ENCODE measurements around the gene FBXO44. TPM values are rescaled to one million over a fixed set of nuclear protein-coding genes. Genes with fewer than 3 reads are reported as not detected.

Gene FBXO44
- total RNA-seq, 1 experiment from 2014 or later: 34.9 TPM

DNA sequence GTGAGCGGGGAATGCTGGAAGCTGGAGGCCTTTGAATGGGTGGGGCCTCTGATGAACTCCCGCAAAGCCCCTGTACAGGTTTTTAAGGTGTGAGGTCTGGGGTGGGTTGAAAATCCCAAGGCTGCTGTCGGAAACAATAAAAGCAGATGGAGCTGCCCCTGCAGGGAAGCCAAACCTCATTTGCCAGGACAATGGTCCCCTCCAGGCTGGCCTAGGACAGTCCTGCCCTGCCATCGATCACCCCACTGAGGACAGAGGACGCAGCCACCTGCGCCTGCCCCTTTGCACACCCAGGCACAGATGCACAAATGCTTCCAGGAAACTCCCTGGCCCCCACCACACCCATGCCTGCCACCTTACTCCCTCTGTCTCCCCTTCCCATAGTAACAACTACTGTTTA lies 41.2 kb downstream of the FBXO44 start (continued):
- TF ChIP-seq, protein P1, sequence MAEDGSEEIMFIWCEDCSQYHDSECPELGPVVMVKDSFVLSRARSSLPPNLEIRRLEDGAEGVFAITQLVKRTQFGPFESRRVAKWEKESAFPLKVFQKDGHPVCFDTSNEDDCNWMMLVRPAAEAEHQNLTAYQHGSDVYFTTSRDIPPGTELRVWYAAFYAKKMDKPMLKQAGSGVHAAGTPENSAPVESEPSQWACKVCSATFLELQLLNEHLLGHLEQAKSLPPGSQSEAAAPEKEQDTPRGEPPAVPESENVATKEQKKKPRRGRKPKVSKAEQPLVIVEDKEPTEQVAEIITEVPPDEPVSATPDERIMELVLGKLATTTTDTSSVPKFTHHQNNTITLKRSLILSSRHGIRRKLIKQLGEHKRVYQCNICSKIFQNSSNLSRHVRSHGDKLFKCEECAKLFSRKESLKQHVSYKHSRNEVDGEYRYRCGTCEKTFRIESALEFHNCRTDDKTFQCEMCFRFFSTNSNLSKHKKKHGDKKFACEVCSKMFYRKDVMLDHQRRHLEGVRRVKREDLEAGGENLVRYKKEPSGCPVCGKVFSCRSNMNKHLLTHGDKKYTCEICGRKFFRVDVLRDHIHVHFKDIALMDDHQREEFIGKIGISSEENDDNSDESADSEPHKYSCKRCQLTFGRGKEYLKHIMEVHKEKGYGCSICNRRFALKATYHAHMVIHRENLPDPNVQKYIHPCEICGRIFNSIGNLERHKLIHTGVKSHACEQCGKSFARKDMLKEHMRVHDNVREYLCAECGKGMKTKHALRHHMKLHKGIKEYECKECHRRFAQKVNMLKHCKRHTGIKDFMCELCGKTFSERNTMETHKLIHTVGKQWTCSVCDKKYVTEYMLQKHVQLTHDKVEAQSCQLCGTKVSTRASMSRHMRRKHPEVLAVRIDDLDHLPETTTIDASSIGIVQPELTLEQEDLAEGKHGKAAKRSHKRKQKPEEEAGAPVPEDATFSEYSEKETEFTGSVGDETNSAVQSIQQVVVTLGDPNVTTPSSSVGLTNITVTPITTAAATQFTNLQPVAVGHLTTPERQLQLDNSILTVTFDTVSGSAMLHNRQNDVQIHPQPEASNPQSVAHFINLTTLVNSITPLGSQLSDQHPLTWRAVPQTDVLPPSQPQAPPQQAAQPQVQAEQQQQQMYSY (CRISPR knock-in tag; IDR thresholded peaks at IDR 0.05): no peak
- TF ChIP-seq NFE2L1 (CRISPR knock-in tag; IDR thresholded peaks at IDR 0.05): no peak

- Mint-ChIP-seq H3K4me1 (peaks cover 49% of the 10 kb centered on the region), H3K27ac (0 out of 2 replicates have a peak overlapping the region, but pooled peaks have one; percentile 26), H3K36me3 (no peaks in the 10 kb centered on the region), H3K9me3 (no peaks in the 10 kb centered on the region), H3K27me3 (ENCODE audit: low read depth) (no peaks in the 10 kb centered on the region), H3K4me3 (no peak overlapping the region)
- DNase-seq (ENCODE audit: low spot score): no peak
- ChIA-PET CTCF (interaction anchor here (1.1 to 5.6 kb wide), 7 partner anchors 10 to 88 kb away, joined by 3 to 25 read pairs (median 13); partner anchors contain the start of gene FBXO6), POLR2A (interaction anchor here (1.2 kb wide), 1 partner anchor 11 kb away, joined by 3 read pairs; no protein-coding TSS in a partner anchor)
- TF ChIP-seq, protein P2, sequence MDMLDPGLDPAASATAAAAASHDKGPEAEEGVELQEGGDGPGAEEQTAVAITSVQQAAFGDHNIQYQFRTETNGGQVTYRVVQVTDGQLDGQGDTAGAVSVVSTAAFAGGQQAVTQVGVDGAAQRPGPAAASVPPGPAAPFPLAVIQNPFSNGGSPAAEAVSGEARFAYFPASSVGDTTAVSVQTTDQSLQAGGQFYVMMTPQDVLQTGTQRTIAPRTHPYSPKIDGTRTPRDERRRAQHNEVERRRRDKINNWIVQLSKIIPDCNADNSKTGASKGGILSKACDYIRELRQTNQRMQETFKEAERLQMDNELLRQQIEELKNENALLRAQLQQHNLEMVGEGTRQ (CRISPR knock-in tag; IDR thresholded peaks at IDR 0.05): peak; percentile 46; the same call in 1 of the 2 replicates
- TF ChIP-seq ERG (CRISPR knock-in tag; IDR thresholded peaks at IDR 0.05): no peak
- peak; percentile 50 for ATAC-seq
These were observed 42.7 kb downstream of the FBXO44 start for GRCh38 chr1:11697188-11697892.

GRCh38 chr1:11697893-11698210 lies 43.2 kb downstream of the FBXO44 start:
- H3K36me3 Mint-ChIP-seq: no peaks in the 10 kb centered on the region
- POLR2A ChIA-PET: interaction anchor here (0.5 to 1.2 kb wide), 2 partner anchors 8 to 10 kb away, joined by 3 to 7 read pairs; no protein-coding TSS in a partner anchor

More at GRCh38 chr1:11697893-11698210, 43.2 kb downstream of the FBXO44 start:
- Mint-ChIP-seq H3K9me3 (no peaks in the 10 kb centered on the region), H3K4me1 (peaks cover 46% of the 10 kb centered on the region), H3K27me3 (ENCODE audit: low read depth) (no peaks in the 10 kb centered on the region), H3K27ac (no peak overlapping the region), H3K4me3 (no peak overlapping the region)
- no peak for DNase-seq (ENCODE audit: low spot score)
- CTCF ChIA-PET: interaction anchor here (1.1 to 3.4 kb wide), 5 partner anchors 10 to 87 kb away, joined by 3 to 21 read pairs (median 13); no protein-coding TSS in a partner anchor
- TF ChIP-seq, protein P3, sequence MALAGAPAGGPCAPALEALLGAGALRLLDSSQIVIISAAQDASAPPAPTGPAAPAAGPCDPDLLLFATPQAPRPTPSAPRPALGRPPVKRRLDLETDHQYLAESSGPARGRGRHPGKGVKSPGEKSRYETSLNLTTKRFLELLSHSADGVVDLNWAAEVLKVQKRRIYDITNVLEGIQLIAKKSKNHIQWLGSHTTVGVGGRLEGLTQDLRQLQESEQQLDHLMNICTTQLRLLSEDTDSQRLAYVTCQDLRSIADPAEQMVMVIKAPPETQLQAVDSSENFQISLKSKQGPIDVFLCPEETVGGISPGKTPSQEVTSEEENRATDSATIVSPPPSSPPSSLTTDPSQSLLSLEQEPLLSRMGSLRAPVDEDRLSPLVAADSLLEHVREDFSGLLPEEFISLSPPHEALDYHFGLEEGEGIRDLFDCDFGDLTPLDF (CRISPR knock-in tag; IDR thresholded peaks at IDR 0.05): no peak
- TF ChIP-seq, protein P4, sequence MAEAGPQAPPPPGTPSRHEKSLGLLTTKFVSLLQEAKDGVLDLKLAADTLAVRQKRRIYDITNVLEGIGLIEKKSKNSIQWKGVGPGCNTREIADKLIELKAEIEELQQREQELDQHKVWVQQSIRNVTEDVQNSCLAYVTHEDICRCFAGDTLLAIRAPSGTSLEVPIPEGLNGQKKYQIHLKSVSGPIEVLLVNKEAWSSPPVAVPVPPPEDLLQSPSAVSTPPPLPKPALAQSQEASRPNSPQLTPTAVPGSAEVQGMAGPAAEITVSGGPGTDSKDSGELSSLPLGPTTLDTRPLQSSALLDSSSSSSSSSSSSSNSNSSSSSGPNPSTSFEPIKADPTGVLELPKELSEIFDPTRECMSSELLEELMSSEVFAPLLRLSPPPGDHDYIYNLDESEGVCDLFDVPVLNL (CRISPR knock-in tag; IDR thresholded peaks at IDR 0.05; ENCODE audit: borderline replicate concordance, low read depth): no peak
- no peak for TF ChIP-seq NFATC4 (CRISPR knock-in tag; IDR thresholded peaks at IDR 0.05)
- TF ChIP-seq GABPB1 (CRISPR knock-in tag; IDR thresholded peaks at IDR 0.05): no peak
- no peak for ATAC-seq

All from WTC11 (cell line).